H1 (cell line): ENCODE results near the gene CCDC107. TPM values are rescaled to one million over a fixed set of nuclear protein-coding genes. Genes with fewer than 3 reads are reported as not detected.

Experiments
- CTCF ChIA-PET: fragments of 300-600 bp; sonication (Branson Sonifier 250); formaldehyde crosslinking; loops from one replicate; lab custom pipeline; 2021; ENCODE audit not compliant: partially characterized antibody; lab: Charles Lee
- POLR2A ChIA-PET: fragments of 300-600 bp; sonication (Branson Sonifier 250); formaldehyde crosslinking; loops from one replicate; lab custom pipeline; 2021; ENCODE audit warnings: inconsistent platforms; ENCODE audit not compliant: partially characterized antibody; lab: Charles Lee
- DNase-seq, 2 experiments: peaks; one replicate each; pipeline versions ENCODE4 v3.0.0 to v3.0.0-alpha.2; 2010 to 2022; ENCODE audit warnings: low spot score in 2 of 2, low read depth in 1 of 2, mixed read lengths in 1 of 2
- FAIRE-seq: peaks from 2 replicates; lab custom pipeline; 2011; peaks lifted over from hg19 to GRCh38; lab: Jason Lieb, UNC
- H2AFZ ChIP-seq: 2 replicates; pipeline ENCODE4 v1.8.1; 2012; ENCODE audit warnings: low read length, inconsistent platforms
- H2AK5ac ChIP-seq: 2 replicates; pipeline ENCODE4 v1.6.1; 2013; ENCODE audit warnings: low read depth, low read length
- H2BK120ac ChIP-seq: replicated peaks from 2 replicates; pipeline ENCODE3; 2013; ENCODE audit warnings: low read depth, low read length, inconsistent platforms
- H2BK12ac ChIP-seq: 2 replicates; pipeline ENCODE4 v1.6.1; 2013; ENCODE audit warnings: low read depth, low read length
- H2BK15ac ChIP-seq: 2 replicates; pipeline ENCODE4 v1.6.1; 2013; ENCODE audit warnings: low read length
- H2BK20ac ChIP-seq: 2 replicates; pipeline ENCODE4 v1.6.1; 2013; ENCODE audit warnings: low read length
- H2BK5ac ChIP-seq: 2 replicates; pipeline ENCODE4 v1.6.1; 2013; ENCODE audit warnings: low read depth, low read length
- H3K14ac ChIP-seq: 2 replicates; pipeline ENCODE4 v1.6.1; 2013; ENCODE audit warnings: inconsistent platforms; ENCODE audit not compliant: insufficient read length
- H3K18ac ChIP-seq: 2 replicates; pipeline ENCODE4 v1.6.1; 2013; ENCODE audit warnings: low read length; ENCODE audit errors: extremely low read depth
- H3K23ac ChIP-seq: 2 replicates; pipeline ENCODE4 v1.6.1; 2013; ENCODE audit warnings: inconsistent platforms; ENCODE audit not compliant: insufficient read length
- H3K23me2 ChIP-seq: 2 replicates; pipeline ENCODE4 v1.6.1; 2013; ENCODE audit warnings: low read depth, low read length
- H3K27ac ChIP-seq: 2 replicates; pipeline ENCODE4 v1.6.1; 2011; ENCODE audit warnings: low read depth, low read length, inconsistent platforms
- H3K27me3 ChIP-seq, 4 experiments: replicated peaks in 1 of 4; 1 replicate in 1 of 4; 2 replicates in 3 of 4; pipeline versions ENCODE4 v1.6.1 to v1.8.1; 2011 to 2013; ENCODE audit warnings: low read length in 3 of 4, mild to moderate bottlenecking in 3 of 4, inconsistent platforms in 2 of 4, mixed read lengths in 2 of 4, moderate library complexity in 1 of 4; ENCODE audit not compliant: control insufficient read depth in 3 of 4, insufficient read depth in 3 of 4; ENCODE audit errors: extremely low read depth in 1 of 4
- H3K36me3 ChIP-seq, 4 experiments: 2 replicates each; pipeline versions ENCODE4 v1.6.1 to v1.8.1; 2011 to 2013; ENCODE audit warnings: mild to moderate bottlenecking in 4 of 4, low read length in 3 of 4, moderate library complexity in 2 of 4, control low read depth in 1 of 4, inconsistent platforms in 1 of 4; ENCODE audit not compliant: insufficient read depth in 4 of 4, control insufficient read depth in 2 of 4
- H3K4ac ChIP-seq: replicated peaks from 2 replicates; pipeline ENCODE3; 2013; ENCODE audit warnings: low read length, low read depth, mixed read lengths, inconsistent platforms; ENCODE audit not compliant: insufficient read length
- H3K4me1 ChIP-seq, 4 experiments: replicated peaks in 1 of 4; 1 replicate in 1 of 4; 2 replicates in 3 of 4; pipeline versions ENCODE4 v1.6.1 to v1.8.1; 2011 to 2013; ENCODE audit warnings: low read length in 3 of 4, inconsistent platforms in 2 of 4, mixed read lengths in 1 of 4; ENCODE audit not compliant: insufficient read depth in 4 of 4, control insufficient read depth in 3 of 4
- H3K4me2 ChIP-seq, 2 experiments: 2 replicates each; pipeline versions ENCODE4 v1.6.1 to v1.8.1; 2011 to 2013; ENCODE audit warnings: low read depth in 2 of 2, low read length in 2 of 2, control low read depth in 1 of 2, inconsistent platforms in 1 of 2, mild to moderate bottlenecking in 1 of 2; ENCODE audit not compliant: insufficient read depth in 1 of 2
- H3K4me3 ChIP-seq, 4 experiments: fragments of 200-600, 300-600 bp in 1 of 4; sonication (generic), shearing (Covaris generic), sonication (Bioruptor Twin) in 1 of 4; 2 replicates each; pipeline versions ENCODE4 v1.5.1 to v1.8.1; 2011 to 2016; ENCODE audit warnings: low read length in 4 of 4, low read depth in 3 of 4, control low read depth in 2 of 4, inconsistent platforms in 2 of 4, mild to moderate bottlenecking in 2 of 4, mixed read lengths in 1 of 4, moderate library complexity in 1 of 4; ENCODE audit not compliant: insufficient read depth in 2 of 4; ENCODE audit errors: extremely low read depth in 1 of 4
- H3K56ac ChIP-seq: replicated peaks from 2 replicates; pipeline ENCODE3; 2013; ENCODE audit warnings: low read depth, mild to moderate bottlenecking, mixed read lengths, low read length, inconsistent platforms; ENCODE audit not compliant: insufficient read length
- H3K79me1 ChIP-seq: 2 replicates; pipeline ENCODE4 v1.6.1; 2013; ENCODE audit warnings: low read depth, low read length, control low read depth
- H3K79me2 ChIP-seq, 2 experiments: 2 replicates each; pipeline versions ENCODE4 v1.6.1 to v1.8.1; 2012 to 2013; ENCODE audit warnings: low read length in 2 of 2, mild to moderate bottlenecking in 2 of 2, inconsistent platforms in 1 of 2; ENCODE audit not compliant: insufficient read depth in 2 of 2, control insufficient read depth in 1 of 2
- H3K9ac ChIP-seq, 4 experiments: replicated peaks in 1 of 4; 1 replicate in 1 of 4; 2 replicates in 3 of 4; pipeline versions ENCODE4 v1.6.1 to v1.8.1; 2011 to 2013; ENCODE audit warnings: low read depth in 3 of 4, low read length in 3 of 4, control low read depth in 2 of 4, mild to moderate bottlenecking in 2 of 4, moderate library complexity in 2 of 4, inconsistent platforms in 1 of 4; ENCODE audit errors: extremely low read depth in 1 of 4
- H3K9me3 ChIP-seq, 2 experiments: 2 replicates each; pipeline versions ENCODE4 v1.6.1 to v1.8.1; 2012 to 2013; ENCODE audit warnings: mild to moderate bottlenecking in 2 of 2, moderate library complexity in 2 of 2, control low read depth in 1 of 2, inconsistent platforms in 1 of 2, low read depth in 1 of 2, low read length in 1 of 2, mixed read lengths in 1 of 2; ENCODE audit not compliant: insufficient read depth in 2 of 2
- H4K20me1 ChIP-seq, 2 experiments: replicated peaks in 1 of 2; 2 replicates each; pipeline versions ENCODE3 to v1.8.1; 2011 to 2013; ENCODE audit warnings: inconsistent platforms in 2 of 2, low read length in 2 of 2, mild to moderate bottlenecking in 1 of 2; ENCODE audit not compliant: insufficient read depth in 2 of 2, control insufficient read depth in 1 of 2
- H4K5ac ChIP-seq: 2 replicates; pipeline ENCODE4 v1.6.1; 2013; ENCODE audit warnings: low read length, low read depth, mixed read lengths, inconsistent platforms; ENCODE audit not compliant: insufficient read length
- H4K8ac ChIP-seq: 2 replicates; pipeline ENCODE4 v1.8.0; 2013; ENCODE audit warnings: mild to moderate bottlenecking, moderate library complexity, low read length, inconsistent platforms; ENCODE audit not compliant: insufficient read depth; ENCODE audit errors: extremely low read depth
- H4K91ac ChIP-seq: replicated peaks from 2 replicates; pipeline ENCODE3; 2013; ENCODE audit warnings: low read length, mixed read lengths, inconsistent platforms; ENCODE audit not compliant: insufficient read length
- ASH2L ChIP-seq: fragments of 200-600, 300-600 bp; sonication (generic); IDR thresholded peaks from one replicate; pipeline ENCODE4 v1.7.1; 2017; ENCODE audit warnings: low read length
- BACH1 ChIP-seq: IDR thresholded peaks from 2 replicates; pipeline ENCODE4 v1.6.1; 2012; ENCODE audit warnings: low read length, improper control_type of control experiment
- CBX5 ChIP-seq: fragments of 300-800, 300-1000 bp; sonication (generic); IDR thresholded peaks from 2 replicates; pipeline ENCODE4 v1.7.1; 2016; ENCODE audit warnings: antibody characterized with exemption, low read length, low read depth
- CBX8 ChIP-seq: fragments of 300-800, 300-1000 bp; sonication (generic); IDR thresholded peaks from 2 replicates; pipeline ENCODE4 v1.7.1; 2016; ENCODE audit warnings: low read depth, low read length, borderline replicate concordance
- CTBP2 ChIP-seq: IDR thresholded peaks from 2 replicates; pipeline ENCODE4 v1.7.0; 2011; ENCODE audit warnings: borderline replicate concordance, mild to moderate bottlenecking, moderate library complexity, mixed read lengths, low read length; ENCODE audit not compliant: insufficient read depth, insufficient read length
- FOSL1 ChIP-seq: IDR thresholded peaks from 2 replicates; pipeline ENCODE4 v1.6.1; 2011; ENCODE audit warnings: mild to moderate bottlenecking, low read depth, low read length, moderate library complexity; ENCODE audit not compliant: insufficient read depth
- GTF2F1 ChIP-seq: IDR thresholded peaks from 2 replicates; pipeline ENCODE4 v1.6.1; 2012; ENCODE audit warnings: low read depth, low read length, improper control_type of control experiment, borderline replicate concordance
- JUND ChIP-seq: IDR thresholded peaks from 2 replicates; pipeline ENCODE4 v1.6.1; 2011; ENCODE audit warnings: mild to moderate bottlenecking, improper control_type of control experiment, low read length
- KDM4A ChIP-seq: IDR thresholded peaks from one replicate; pipeline ENCODE4 v1.7.1; 2012; ENCODE audit warnings: low read depth, mild to moderate bottlenecking, moderate library complexity, low read length, inconsistent platforms; ENCODE audit not compliant: severe bottlenecking
- MAFK ChIP-seq: IDR thresholded peaks from 2 replicates; pipeline ENCODE4 v1.6.1; 2012; ENCODE audit warnings: low read depth, mild to moderate bottlenecking, improper control_type of control experiment, low read length
- WGBS, 2 experiments: shearing (Covaris generic) in 1 of 2; methylation state at CpG; one replicate each; pipeline versions ENCODE4 v1.1.6 to v1.1.7; 2013 to 2015; ENCODE audit warnings: low lambda C conversion rate in 2 of 2, mixed read lengths in 2 of 2, inconsistent platforms in 1 of 2, low coverage in 1 of 2, missing lambda C conversion rate in 1 of 2; ENCODE audit not compliant: insufficient replicate concordance in 2 of 2, insufficient coverage in 1 of 2, insufficient read length in 1 of 2; ENCODE audit errors: extremely low coverage in 1 of 2, missing lambda C conversion rate in 1 of 2; 5-methylcytosine and 5-hydroxymethylcytosine counted together
- polyA plus RNA-seq, 7 experiments: library from polyadenylated mRNA; depleted of rRNA in 3 of 7; stranded (reverse) in 5 of 7; unstranded in 2 of 7; fragments of >200 nt in 5 of 7; fragments of 200-250 nt in 2 of 7; gene quantifications; 1 replicate in 5 of 7; 2 replicates in 1 of 7; 4 replicates in 1 of 7; pipeline versions ENCODE4 v1.2.1 to v1.2.3, GENCODE V29; 2011 to 2013; ENCODE audit warnings: missing spikeins in 2 of 7, mixed read lengths in 2 of 7
- total RNA-seq: library from RNA; stranded (reverse); fragmentation: NEBNext Ultra II Directional; extraction: Animal tissue kit (Norgen Biotek cat#: 25700); gene quantifications from 2 replicates; pipeline ENCODE4 v1.2.1, GENCODE V29; 2021

Gene CCDC107
- total and polyA plus RNA-seq, 2 of the 8 experiments (the other 6 are each of a cell fraction or from before 2014, with no cell fraction given), result 8.2 to 9.0 TPM

DNA sequence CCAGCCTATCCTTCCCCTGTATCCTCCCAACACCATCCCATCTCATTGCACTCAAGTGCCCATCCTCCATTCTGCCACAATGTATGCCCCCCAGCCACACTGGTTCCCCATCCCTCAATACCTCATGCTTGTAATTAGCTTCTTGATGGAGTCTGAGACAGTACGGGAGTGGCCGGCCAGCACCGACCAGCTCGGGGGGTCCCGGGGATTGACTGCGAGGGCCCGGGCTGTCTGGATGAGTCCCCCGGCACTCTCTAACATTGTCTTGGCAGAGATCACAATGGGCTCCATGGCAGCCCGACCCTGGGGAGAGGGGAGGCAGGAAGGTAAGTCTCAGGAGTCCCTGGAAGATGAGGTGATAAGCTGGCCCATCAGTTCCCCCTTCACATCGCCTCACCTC lies 48.9 kb downstream of the CCDC107 start:
- Histone ChIP-seq H3K79me2 (no peaks in the 10 kb centered on the region), H3K23me2 (no peaks in the 10 kb centered on the region), H2BK20ac (no peak overlapping the region), H2AK5ac (no peak overlapping the region), H4K8ac (no peak overlapping the region; the same call in 1 of the 2 replicates), H3K9me3 (no peaks in the 10 kb centered on the region), H4K20me1 (peaks cover 0 to 8% of the 10 kb centered on the region in 2 experiments), H3K4me2 (no peak overlapping the region), H2BK15ac (no peak overlapping the region), H3K36me3 (peaks cover 35 to 87% (median 74%) of the 10 kb centered on the region in 4 experiments), H2BK12ac (no peak overlapping the region), H3K4ac (no peak overlapping the region), H3K27ac (no peak overlapping the region), H3K79me1 (no peaks in the 10 kb centered on the region), H4K91ac (no peak overlapping the region), H3K18ac (no peak overlapping the region), H2AFZ (no peak overlapping the region), H3K23ac (no peak overlapping the region), H3K14ac (no peak overlapping the region), H4K5ac (no peak overlapping the region), H3K27me3 (no peaks in the 10 kb centered on the region), H2BK5ac (no peak overlapping the region), H3K56ac (no peak overlapping the region), H3K4me3 (no peak overlapping the region), H2BK120ac (no peak overlapping the region), H3K4me1 (no peaks in the 10 kb centered on the region), H3K9ac (no peak overlapping the region)
- FAIRE-seq, result no peak
- DNase-seq, result no peak
- 94% methylated on average over 10 of the region's 10 CpGs; no CpG with 5 or more reads in 1 of the 2 experiments for whole genome bisulfite sequencing, 2 experiments
- TF ChIP-seq GTF2F1, result no peak
- no peak for TF ChIP-seq JUND
- TF ChIP-seq FOSL1, result no peak
- no peak for TF ChIP-seq MAFK
- TF ChIP-seq CTBP2, result no peak
- no peak for TF ChIP-seq KDM4A
- no peak for TF ChIP-seq CBX5
- TF ChIP-seq BACH1, result no peak
- no peak for TF ChIP-seq ASH2L
- no peak for TF ChIP-seq CBX8
- POLR2A ChIA-PET, result interaction anchor here (0.7 to 4.1 kb wide), 4 partner anchors 8 to 20 kb away, joined by 3 to 19 read pairs (median 3); no protein-coding TSS in a partner anchor
- CTCF ChIA-PET, result interaction anchor here (1.0 to 13.1 kb wide), 9 partner anchors 13 to 129 kb away, joined by 3 to 199 read pairs (median 4); partner anchors contain the start of genes ARHGEF39 and TPM2
